Ecto neural progenitor cell (in vitro differentiated cells): Measurements from ENCODE around the gene APOL3.
A peak's percentile ranks its signal among the peaks of the same experiment; 100 is the strongest.
"Not testable (repeated sequence)": the region's sequence is repeated elsewhere in the genome, so short reads cannot be mapped to it uniquely, and the experiment has no call there.

Source experiments
- DNase-seq: peaks from one replicate; pipeline ENCODE4 v3.0.0-alpha.2; 2018; ENCODE audit warnings: low spot score

Gene APOL3

DNA sequence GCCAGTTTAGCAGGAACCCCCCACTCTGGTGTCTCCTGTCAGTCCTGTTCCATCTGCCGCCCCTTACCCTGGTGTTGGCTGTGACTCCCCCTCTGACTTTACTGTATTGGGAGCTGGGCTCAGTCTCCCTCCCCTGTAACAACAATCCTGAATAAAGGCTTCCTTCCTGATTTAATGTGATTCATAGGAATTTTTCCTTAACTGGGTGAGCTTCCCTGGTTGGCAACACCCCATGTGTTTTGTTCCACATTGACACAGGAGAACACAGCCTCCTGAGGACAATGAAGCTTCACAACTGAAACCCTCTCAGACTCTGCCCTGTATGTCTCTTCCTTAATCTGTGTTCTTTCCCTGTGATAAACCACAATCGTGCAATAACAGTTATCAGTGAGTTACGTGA, 32.6 kb upstream of the APOL3 start:
- DNase-seq = no peak

DNA sequence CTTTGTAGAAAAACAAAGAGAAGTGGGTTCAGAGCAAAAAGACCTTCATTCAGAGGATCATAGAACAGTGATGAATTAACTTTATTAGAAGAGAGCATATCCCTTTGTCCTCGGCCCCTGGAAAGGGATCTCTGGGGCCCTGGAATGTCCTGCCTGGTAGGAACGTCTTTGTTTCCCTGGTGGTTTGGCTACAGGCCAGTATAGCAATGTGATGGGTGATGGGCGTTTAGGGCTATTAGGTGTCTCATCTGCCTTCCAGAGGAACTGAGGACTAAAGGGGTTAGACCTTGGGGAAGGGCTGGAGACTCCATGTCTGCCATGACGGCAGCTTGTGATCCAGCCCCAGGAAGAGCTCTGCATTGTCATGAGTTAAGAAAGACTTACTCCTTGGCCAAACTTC, 32.0 kb upstream of the APOL3 start:
- no peak for DNase-seq

DNA sequence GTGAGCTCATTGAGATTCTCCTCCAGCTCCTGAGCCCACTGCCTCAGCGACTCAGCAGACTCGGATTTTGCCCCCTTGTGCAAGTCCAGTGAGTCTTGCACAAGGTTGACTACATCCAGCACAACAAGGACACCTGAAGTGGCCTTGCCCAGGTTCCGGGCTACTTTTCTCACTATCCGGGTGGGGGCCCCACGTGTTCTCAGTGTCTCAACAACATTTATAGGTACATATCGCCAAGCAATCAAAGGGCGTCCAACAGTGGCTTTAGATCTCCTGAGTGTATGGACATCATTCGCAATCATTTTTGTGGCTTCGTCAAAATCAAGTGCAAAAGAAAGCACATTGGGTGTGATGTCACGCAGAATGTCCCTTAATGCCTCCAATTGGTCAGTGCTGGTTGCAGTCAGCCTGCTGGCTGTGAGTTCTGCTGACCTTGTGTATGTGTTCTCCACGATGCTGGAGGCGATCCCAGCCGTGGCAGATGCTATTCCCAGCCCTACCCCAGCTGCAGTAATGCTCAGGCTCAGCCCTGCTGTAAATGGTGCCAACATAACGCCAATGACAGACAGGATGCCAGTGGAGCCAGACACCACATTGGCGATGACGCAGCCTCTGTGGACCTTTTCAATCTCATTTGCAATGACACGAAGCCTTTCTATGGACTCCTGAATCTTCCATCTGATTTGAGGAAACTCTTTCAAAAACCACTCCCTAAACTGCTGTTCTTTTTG, 30.7 kb upstream of the APOL3 start:
- DNase-seq = no peak

DNA sequence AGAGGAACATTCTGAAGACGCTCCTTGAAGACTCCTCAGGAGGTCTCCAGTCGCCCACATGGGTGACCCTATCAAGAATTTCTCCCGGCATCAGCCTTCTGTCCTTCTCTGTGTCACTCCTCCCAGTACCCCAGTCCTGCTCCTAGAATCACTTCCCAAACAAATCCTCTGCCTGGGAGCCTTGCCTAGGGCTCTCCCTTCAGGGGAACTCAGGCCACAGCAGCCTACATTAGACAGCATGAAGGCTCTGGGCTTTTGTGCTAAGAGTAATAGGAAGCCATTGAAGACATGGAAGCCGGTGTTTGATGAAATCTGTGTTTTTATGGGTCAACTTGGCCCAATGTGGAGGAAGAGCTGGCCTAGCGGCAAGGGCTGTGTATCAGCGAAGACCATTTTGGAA, 27.3 kb upstream of the APOL3 start:
- DNase-seq = not testable (repeated sequence)

DNA sequence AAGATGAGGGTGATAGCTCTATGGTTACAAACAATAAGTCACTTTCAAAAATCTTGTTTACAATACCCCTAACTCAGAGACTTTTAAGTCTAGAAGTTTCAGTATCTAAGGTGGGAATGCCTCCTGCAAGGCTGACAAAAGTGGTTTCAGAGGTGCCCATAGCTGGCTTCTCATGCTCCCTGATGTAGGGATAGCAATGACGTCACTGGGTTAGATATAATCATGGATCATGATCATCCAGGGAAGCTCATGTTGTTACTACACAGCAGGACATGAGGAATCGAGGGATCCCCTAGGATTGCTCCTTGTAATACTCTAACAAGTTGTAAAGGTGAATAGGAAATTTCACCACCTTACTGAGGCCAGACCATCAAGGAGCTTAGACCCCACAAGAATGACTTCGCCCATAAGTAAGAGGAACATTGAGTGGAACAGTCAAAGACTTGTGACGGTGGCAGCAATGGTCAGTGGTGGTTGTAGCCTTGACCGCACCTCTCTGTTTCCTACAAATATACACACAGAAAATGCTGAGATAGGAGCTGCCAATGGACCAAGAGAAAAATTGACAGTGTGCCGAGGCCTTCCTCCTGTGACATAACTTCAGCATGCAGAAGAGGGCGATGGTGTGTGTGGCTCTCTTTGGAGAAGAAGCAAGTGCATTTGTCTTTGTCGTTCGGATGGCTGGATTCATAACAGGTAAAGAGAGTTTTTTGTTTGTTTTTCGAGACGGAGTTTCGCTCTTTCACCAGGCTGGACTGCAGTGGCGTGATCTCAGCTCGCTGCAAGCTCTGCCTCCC, 25.5 kb upstream of the APOL3 start:
- DNase-seq = no peak

DNA sequence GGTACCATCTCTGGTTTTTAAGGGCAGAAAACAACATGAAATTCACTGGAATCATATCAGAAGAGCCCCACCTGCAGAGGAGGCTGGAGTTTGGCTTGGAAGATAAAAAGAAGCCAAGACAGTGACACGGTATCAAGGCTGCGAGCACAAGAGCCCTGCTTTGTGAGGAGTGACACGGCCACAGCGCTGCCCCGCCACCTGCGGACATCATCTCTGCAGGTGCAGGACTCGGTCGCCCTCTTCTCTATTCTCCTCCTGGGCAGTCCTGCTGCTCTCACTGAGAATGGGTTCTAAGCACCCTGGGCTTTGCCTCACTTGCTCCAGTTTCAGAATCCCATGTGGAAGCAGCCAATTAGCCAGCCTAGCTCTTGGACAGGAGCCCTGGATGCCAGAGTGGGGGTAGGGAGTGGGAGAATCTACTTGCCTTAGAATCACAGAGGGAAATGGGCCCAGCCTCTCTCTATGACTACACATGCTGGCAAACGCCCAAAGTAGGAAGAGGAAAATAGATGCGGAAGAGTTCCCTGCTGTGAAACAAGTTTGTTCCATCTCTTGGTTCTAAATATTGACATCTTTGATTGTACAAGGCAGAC, 24.0 kb upstream of the APOL3 start:
- no peak for DNase-seq

DNA sequence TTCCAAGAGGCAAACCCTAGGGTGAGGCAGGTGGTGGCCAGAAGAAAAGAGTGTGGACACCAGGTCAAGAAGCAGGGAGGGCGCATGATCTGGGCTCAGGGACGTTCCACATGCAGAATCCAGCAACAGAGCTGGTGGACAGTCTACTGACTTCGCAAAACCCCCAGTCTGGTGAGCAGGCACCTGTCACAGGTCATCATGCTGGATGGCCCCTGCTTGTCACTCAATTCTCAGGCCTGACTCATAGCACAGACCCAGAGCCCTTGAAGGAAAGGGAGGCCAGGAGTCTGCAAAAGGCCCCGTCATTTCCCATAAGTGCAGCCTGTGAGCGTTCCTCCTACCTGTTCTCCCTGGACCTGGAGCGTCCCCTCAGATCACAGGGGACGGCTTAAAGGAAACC, 22.9 kb upstream of the APOL3 start:
- DNase-seq = no peak

DNA sequence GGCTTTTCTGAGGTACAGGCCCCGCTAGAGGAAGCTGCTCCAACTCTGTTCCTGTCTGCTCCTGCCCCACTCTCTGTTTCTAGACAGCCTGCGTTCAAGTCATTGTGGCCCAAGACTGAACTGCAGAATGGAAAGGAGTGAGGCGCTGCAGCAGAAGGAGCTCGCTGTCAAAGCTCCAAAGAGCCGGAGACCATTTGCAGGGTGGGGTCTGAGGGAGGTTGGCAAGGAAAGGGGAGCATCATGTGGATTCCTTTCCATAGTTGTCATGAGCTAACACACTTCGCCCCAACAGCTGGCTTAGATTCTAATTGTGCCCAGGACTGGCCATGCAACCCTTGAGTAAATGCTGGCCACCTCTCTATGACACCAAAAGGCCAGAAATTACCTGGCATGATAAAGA, 22.3 kb upstream of the APOL3 start:
- DNase-seq = no peak

DNA sequence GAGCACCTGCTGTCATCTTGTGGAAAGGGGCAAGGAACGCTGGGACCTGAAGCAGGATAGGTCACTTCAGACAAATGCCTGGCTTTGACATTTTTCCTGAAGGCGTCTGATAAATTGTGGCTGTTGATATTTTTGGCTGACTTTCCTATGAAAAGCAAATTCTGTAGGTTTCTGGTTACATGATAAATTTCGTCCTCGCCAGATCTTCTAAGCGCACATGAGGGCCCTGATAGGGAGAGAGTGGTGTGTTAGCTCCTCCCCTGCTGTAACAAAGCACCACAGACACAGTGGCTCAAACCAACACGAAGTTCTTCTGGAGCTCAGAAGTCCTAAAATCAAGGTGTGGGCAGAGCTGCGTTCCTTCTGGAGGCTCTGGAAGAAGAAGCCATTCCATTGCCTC, 21.5 kb upstream of the APOL3 start:
- peak; percentile 30 for DNase-seq

DNA sequence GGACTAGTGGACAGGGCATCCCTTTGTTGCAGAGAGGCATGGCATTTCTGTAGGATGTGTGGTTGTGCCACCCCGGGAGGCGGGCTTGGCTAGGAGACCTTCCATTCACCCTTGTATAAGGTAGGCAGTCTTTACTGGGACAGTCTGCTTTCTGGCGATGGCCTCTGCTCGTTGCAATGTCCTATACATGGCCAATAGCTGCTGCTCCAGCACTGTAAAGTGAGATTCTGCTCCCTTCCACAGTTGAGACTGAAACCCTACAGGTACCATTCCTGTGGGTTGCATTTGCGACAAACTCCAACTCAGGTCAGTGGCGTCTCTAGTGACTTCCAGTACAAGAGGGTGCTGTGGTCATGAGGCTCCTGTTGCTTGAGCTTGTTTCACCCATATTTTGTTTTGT, 20.4 kb upstream of the APOL3 start:
- no peak for DNase-seq

DNA sequence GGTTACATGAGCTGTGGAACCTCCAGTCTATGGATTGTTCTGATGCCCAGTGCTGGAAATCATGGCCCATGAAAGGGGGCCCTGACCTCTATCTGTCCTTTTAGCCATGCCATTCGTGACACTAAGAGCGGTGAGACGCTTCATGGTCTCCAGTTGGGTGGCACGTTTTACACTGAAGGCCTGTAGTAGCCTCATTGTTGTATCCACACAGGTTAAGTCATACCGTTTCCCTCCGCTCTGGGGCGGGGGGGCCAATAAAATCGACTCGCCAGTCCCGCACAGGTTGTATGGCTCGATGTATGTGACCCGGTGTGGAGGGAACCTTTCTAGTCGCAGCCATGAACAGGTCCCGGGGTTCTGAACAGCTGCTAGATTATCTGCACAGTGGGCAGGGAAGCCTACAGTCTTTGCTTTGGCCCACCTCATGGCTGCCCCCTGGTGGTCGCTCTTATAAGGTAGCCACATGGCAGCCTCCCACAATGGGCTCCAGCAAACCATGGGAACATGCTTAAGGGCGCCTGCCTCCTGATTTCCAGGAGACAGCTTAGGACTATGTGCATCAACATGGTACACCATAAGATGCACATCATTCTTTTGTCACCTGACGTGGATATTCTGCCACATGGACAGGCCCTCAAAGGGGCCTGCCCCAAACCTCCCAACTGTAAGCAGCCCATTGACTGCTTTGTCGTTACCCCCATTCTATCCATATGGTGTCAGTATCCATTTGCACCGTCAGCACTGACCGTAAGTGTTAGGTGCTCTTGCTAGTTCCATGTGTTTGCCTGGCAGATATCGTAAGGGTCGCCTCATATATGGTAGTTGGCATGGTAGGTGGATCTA, 19.7 kb upstream of the APOL3 start:
- peak; percentile 88 for DNase-seq

DNA sequence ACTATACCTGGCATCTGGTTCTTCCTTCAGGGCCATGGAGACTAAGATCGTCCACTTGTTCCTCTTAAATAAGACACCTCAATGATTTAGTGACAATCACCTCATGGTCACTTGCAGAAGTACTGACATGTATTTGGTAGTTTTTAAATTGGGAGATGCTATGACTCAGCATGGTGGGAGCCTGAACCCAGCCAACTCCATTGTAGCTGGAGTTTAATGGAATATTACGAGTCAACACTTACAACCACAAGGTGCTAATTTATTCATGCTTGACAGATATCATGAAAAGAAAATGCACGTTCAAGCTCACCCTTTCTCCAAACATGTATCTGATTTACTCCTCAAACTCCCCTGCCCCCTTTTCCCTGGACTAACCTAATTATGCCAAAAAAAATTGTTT, 16.6 kb upstream of the APOL3 start:
- peak; percentile 2 for DNase-seq

DNA sequence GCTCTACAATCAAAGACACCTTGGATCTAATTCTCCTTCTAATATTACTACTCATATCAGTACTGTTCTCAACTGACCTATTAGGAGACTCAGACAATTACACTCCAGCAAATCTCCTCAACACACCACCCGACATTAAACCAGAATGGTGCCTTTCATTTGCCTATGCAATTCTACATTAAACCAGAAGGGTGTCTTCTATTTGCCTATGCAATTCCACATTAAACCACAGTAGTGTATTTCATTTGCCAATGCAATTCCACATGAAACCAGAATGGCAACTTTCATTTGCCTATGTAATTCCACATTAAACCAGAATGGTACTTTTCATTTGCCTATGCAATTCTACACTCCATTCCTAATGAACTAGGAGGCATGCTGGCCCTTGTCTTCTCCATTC, 15.3 kb upstream of the APOL3 start:
- DNase-seq = no peak

DNA sequence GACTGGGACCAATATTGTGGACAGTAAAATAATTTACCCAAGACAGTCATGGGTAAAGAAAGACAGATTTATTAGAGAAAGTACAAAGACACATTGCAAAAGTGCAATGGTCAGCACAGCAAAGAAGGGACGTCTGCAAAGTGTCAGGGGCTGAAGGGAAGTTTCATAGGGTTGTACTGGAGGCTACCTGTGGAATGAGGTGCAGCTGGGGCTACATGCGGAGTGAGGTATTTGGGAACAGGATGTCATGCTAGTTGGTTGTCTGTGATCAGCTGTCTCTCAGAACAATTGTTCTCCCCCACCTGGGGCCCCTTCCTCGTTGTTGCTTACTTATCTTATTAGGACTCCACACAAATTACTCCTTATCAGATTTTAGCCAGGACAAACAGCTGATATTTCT, 11.4 kb upstream of the APOL3 start:
- DNase-seq = peak; percentile 9

DNA sequence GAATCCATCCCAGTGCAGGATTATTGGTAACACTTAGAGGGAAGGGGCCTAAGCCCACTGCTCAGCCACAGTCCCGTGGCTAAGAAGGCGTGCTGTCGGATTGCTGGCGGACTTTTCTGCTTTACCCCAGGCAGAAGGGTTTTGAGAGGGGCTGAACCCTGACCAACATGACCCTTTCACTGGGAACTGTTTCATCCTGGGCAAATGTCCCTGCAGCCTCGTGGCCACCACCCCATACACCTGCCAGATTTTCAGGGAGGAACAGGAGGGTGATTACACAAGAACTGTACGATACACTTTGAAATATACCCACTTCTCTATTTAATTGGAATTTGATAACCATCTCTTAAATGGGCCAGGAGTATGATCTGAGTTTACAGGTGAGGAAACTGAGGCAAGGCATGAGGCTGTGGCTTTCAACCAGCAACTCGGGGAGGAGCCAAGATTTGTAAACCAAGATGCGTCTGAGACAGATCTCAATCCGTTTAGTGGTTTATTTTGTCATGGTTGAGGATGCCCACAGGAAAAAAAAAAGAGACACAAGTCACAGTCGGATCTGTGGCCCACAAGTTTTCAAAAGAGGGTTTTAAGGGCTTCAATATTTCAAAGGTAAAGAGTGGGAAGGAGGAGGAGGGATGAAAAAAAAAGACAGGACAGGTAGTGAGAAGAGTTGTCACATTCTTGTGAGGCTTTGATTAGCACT, 6.1 kb upstream of the APOL3 start:
- no peak for DNase-seq

DNA sequence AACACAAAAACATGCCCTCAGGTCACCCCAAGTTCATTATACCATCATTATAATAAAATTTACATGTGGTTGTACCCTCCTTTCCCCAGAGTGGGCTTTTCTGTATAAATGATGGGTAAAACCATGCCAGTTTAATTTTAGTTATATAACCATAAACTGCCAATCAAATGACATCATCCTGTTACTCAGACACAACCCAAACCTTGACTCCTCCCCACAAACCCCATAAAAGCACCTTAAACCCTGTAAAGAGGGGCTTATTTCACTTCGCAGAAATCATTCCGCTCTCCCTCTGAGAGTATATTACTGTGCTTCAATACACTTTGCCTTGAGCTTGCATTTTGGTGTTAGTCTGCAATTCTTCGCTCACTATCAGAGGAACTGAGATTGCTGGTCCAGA, 5.5 kb upstream of the APOL3 start:
- no peak for DNase-seq

DNA sequence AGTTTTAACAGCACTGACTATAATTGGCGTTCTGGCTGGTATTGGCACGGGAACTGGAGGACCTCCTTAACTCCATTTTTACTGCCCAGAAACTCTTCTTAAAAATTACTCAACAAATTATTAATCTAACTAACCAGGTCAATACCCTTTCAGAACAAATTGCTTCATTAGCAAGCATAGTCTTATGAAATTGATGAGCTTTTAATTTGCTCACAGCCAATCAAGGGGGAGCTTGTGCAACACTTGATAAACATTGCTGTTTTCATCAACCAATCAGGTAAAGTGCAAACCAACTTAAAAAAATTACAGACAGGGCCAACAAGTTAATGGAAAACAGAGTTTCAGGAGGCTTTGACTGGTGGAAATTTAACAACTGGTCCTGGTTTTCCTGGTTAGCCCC, 4.6 kb upstream of the APOL3 start:
- no peak for DNase-seq

DNA sequence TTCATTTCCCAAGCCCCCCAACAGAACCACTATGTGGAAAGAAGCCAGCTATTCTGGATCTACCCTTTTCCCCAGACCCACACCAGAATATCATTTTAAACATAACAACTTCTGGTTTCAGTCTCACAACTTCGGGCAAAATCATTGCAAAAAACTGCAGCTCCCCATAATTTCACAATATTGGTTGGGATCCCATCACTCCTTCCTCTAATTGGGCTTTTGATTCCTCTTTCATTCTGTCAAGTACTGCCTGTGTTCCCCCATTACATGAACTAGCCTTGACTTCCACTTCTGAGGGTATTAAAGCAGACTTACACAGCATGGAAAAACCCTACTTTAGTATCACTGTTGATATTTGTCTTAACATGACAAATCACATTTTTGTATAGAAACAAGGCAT, 4.1 kb upstream of the APOL3 start:
- no peak for DNase-seq

DNA sequence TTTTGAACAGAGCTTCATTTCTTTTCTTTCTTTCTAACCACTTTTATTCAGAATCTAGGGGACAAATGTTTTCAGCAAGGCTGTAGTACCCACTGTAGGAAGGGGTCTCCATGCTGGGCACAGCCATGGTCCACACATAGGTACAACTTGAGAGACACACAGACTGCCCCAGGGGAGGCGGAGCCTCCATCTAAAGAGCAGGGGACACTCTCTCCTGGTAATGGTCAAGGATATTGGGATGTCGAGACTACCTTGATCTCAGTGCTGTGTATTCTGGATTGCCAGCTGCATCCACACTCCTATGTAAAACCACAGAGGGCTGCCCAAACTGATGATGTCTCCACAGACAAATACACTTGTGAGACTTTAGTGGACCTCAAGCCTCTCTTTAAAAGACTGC, 2.9 kb upstream of the APOL3 start:
- peak; percentile 21 for DNase-seq

DNA sequence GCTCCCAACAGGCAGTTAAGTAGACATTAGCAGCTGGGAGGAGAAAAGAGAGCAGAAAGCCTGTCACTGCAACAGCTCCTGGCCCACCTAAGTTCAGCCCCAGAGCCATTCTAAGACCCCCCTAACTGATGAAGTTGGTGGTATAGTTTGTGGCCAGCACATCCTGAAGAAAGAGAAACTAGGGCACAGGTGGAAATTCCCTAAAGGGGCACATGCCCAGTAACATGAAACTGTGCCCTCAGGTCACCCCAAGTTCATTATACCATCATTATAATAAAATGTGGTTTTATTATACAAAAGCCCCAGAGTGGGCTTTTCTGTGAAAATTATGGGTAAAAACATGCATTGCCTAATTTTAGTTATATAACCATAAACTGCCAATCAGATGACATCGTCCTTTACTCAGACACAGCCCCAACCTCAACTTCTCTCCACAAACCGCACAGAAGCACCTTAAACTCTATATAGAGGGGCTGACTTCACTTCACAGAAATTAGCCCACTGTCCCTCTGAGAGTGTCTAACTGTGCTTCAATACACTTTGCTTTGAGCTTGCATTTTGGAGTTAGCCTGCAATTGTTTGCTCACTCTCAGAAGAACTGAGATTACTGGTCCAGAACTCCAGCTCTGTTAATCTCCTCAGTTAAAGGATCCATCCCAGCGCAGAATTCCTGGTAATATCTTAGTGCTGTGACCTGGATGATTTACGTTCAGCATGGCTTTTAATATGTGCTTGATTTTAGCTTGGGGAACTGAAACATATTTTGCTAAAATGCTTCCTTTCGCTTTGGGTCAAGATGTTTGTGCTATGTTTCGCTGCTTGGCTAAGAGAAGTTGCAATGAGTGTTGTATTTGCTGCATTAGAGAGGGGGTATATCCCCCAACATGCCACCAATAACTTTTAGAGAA, 1.8 kb upstream of the APOL3 start:
- DNase-seq = peak; percentile 7

DNA sequence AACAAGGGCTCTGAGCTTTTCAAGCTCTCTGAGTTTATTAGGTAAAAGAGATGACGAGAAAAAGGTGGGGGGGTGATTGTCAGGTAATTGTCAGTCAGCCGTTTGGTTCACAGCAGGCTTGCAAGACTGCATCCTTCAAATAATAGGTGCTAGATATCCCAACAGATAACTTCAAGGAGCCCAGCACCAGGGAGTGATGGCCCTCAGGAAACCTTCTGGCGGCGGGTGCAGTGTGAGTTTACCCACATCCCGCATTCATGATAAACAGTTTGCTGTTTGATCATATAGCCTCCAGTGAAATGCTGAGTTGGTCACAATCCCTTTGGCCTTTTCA, 1.2 kb upstream of the APOL3 start:
- DNase-seq = not testable (repeated sequence)
